A549 (cell line): ENCODE results near the gene ZHX3.

ENCODE experiments used
- CBX2 ChIP-seq: fragments of 200-600 bp; sonication (generic); IDR thresholded peaks from 2 replicates; pipeline ENCODE4 v1.6.1; 2016; ENCODE audit warnings: low read depth, mild to moderate bottlenecking, borderline replicate concordance
- EP300 ChIP-seq, 2 experiments: fragments of >200 bp; sonication (Bioruptor Twin); formaldehyde crosslinking; IDR thresholded peaks; 2 replicates in 1 of 2; 3 replicates in 1 of 2; pipeline ENCODE4 v1.6.1; 2016 to 2017
- HDAC2 ChIP-seq: fragments of 200-600 bp; sonication (generic); IDR thresholded peaks from 2 replicates; pipeline ENCODE4 v1.6.1; 2016
- JUN ChIP-seq, 2 experiments: fragments of >200 bp; sonication (Bioruptor Twin); formaldehyde crosslinking; IDR thresholded peaks; 2 replicates in 1 of 2; 3 replicates in 1 of 2; pipeline ENCODE4 v1.6.1; 2016 to 2017
- POLR2A ChIP-seq: IDR thresholded peaks from 2 replicates; pipeline ENCODE4 v1.6.1; 2012; ENCODE audit warnings: mild to moderate bottlenecking, low read length
- ZFP36 ChIP-seq: fragments of 450-650 bp; IDR thresholded peaks from 2 replicates; pipeline ENCODE4 v1.6.1; 2014; ENCODE audit warnings: borderline replicate concordance; ENCODE audit not compliant: partially characterized antibody
- ZSCAN20 ChIP-seq: fragments of 250-450 bp; sonication (Bioruptor Pico); IDR thresholded peaks from 2 replicates; pipeline ENCODE4 v1.8.0; 2022; ENCODE audit warnings: mild to moderate bottlenecking, moderate library complexity
- TF ChIP-seq, protein P1 (sequence below): fragments of >200 bp; sonication (Bioruptor Twin); formaldehyde crosslinking; IDR thresholded peaks from 3 replicates; pipeline ENCODE4 v1.5.1; 2016
- TF ChIP-seq, protein P2 (sequence below): IDR thresholded peaks from 2 replicates; pipeline ENCODE4 v1.6.1; 2012
- TF ChIP-seq, protein P3 (sequence below): fragments of 450-650 bp; IDR thresholded peaks from 2 replicates; pipeline ENCODE4 v1.6.1; 2014; ENCODE audit warnings: antibody characterized with exemption
- TF ChIP-seq, protein P4 (sequence below): fragments of >200 bp; sonication (Bioruptor Twin); formaldehyde crosslinking; IDR thresholded peaks from 3 replicates; pipeline ENCODE4 v1.6.1; 2016
- TF ChIP-seq, protein P5 (sequence below): fragments of 150-350 bp; IDR thresholded peaks from 2 replicates; pipeline ENCODE4 v1.6.1; 2014; ENCODE audit warnings: low read depth, mild to moderate bottlenecking, low read length
- TF ChIP-seq, protein P6 (sequence below): fragments of 200-600 bp; sonication (generic); IDR thresholded peaks from 2 replicates; pipeline ENCODE4 v1.6.1; 2016; ENCODE audit warnings: antibody characterized with exemption, mild to moderate bottlenecking, moderate library complexity

DNA sequence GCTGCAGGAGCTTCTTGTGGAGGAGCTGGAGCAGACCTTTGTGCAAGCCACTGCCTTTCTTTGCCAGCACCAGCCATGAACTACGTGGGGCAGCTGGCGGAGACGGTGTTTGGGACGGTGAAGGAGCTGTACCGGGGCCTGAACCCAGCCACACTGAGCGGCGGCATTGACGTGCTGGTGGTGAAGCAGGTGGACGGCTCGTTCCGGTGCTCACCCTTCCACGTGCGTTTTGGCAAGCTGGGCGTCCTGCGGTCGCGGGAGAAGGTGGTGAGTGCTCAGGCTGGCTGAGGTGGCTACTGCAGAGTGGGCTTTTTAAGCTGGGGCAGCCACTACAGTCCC is 28.2 kb upstream of the ZHX3 start:
- TF ChIP-seq, protein P1, sequence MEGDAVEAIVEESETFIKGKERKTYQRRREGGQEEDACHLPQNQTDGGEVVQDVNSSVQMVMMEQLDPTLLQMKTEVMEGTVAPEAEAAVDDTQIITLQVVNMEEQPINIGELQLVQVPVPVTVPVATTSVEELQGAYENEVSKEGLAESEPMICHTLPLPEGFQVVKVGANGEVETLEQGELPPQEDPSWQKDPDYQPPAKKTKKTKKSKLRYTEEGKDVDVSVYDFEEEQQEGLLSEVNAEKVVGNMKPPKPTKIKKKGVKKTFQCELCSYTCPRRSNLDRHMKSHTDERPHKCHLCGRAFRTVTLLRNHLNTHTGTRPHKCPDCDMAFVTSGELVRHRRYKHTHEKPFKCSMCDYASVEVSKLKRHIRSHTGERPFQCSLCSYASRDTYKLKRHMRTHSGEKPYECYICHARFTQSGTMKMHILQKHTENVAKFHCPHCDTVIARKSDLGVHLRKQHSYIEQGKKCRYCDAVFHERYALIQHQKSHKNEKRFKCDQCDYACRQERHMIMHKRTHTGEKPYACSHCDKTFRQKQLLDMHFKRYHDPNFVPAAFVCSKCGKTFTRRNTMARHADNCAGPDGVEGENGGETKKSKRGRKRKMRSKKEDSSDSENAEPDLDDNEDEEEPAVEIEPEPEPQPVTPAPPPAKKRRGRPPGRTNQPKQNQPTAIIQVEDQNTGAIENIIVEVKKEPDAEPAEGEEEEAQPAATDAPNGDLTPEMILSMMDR: no peak
- no peak for TF ChIP-seq POLR2A
- TF ChIP-seq, protein P2, sequence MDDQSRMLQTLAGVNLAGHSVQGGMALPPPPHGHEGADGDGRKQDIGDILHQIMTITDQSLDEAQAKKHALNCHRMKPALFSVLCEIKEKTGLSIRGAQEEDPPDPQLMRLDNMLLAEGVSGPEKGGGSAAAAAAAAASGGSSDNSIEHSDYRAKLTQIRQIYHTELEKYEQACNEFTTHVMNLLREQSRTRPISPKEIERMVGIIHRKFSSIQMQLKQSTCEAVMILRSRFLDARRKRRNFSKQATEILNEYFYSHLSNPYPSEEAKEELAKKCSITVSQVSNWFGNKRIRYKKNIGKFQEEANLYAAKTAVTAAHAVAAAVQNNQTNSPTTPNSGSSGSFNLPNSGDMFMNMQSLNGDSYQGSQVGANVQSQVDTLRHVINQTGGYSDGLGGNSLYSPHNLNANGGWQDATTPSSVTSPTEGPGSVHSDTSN: no peak
- no peak for TF ChIP-seq CBX2
- TF ChIP-seq, protein P3, sequence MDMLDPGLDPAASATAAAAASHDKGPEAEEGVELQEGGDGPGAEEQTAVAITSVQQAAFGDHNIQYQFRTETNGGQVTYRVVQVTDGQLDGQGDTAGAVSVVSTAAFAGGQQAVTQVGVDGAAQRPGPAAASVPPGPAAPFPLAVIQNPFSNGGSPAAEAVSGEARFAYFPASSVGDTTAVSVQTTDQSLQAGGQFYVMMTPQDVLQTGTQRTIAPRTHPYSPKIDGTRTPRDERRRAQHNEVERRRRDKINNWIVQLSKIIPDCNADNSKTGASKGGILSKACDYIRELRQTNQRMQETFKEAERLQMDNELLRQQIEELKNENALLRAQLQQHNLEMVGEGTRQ: no peak
- TF ChIP-seq HDAC2: no peak
- no peak for TF ChIP-seq ZSCAN20 (CRISPR knock-in tag)
- no peak for TF ChIP-seq JUN (IDR thresholded peaks at IDR 0.05)
- TF ChIP-seq ZFP36: no peak
- TF ChIP-seq, protein P4, sequence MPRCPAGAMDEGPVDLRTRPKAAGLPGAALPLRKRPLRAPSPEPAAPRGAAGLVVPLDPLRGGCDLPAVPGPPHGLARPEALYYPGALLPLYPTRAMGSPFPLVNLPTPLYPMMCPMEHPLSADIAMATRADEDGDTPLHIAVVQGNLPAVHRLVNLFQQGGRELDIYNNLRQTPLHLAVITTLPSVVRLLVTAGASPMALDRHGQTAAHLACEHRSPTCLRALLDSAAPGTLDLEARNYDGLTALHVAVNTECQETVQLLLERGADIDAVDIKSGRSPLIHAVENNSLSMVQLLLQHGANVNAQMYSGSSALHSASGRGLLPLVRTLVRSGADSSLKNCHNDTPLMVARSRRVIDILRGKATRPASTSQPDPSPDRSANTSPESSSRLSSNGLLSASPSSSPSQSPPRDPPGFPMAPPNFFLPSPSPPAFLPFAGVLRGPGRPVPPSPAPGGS: no peak
- TF ChIP-seq, protein P5, sequence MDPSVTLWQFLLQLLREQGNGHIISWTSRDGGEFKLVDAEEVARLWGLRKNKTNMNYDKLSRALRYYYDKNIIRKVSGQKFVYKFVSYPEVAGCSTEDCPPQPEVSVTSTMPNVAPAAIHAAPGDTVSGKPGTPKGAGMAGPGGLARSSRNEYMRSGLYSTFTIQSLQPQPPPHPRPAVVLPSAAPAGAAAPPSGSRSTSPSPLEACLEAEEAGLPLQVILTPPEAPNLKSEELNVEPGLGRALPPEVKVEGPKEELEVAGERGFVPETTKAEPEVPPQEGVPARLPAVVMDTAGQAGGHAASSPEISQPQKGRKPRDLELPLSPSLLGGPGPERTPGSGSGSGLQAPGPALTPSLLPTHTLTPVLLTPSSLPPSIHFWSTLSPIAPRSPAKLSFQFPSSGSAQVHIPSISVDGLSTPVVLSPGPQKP: no peak
- TF ChIP-seq, protein P6, sequence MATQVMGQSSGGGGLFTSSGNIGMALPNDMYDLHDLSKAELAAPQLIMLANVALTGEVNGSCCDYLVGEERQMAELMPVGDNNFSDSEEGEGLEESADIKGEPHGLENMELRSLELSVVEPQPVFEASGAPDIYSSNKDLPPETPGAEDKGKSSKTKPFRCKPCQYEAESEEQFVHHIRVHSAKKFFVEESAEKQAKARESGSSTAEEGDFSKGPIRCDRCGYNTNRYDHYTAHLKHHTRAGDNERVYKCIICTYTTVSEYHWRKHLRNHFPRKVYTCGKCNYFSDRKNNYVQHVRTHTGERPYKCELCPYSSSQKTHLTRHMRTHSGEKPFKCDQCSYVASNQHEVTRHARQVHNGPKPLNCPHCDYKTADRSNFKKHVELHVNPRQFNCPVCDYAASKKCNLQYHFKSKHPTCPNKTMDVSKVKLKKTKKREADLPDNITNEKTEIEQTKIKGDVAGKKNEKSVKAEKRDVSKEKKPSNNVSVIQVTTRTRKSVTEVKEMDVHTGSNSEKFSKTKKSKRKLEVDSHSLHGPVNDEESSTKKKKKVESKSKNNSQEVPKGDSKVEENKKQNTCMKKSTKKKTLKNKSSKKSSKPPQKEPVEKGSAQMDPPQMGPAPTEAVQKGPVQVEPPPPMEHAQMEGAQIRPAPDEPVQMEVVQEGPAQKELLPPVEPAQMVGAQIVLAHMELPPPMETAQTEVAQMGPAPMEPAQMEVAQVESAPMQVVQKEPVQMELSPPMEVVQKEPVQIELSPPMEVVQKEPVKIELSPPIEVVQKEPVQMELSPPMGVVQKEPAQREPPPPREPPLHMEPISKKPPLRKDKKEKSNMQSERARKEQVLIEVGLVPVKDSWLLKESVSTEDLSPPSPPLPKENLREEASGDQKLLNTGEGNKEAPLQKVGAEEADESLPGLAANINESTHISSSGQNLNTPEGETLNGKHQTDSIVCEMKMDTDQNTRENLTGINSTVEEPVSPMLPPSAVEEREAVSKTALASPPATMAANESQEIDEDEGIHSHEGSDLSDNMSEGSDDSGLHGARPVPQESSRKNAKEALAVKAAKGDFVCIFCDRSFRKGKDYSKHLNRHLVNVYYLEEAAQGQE: no peak
- no peak for TF ChIP-seq EP300 (IDR thresholded peaks at IDR 0.05)
